HG03159 (cell line): Measurements from ENCODE around the gene CDH4.

Experiments
- ATAC-seq: cut with Tn5 transposase; IDR thresholded peaks from one replicate; pipeline ENCODE4 v1.9.1; 2021; ENCODE audit warnings: mild to moderate bottlenecking, moderate library complexity; ENCODE audit not compliant: unreplicated experiment

CDH4 gene

DNA sequence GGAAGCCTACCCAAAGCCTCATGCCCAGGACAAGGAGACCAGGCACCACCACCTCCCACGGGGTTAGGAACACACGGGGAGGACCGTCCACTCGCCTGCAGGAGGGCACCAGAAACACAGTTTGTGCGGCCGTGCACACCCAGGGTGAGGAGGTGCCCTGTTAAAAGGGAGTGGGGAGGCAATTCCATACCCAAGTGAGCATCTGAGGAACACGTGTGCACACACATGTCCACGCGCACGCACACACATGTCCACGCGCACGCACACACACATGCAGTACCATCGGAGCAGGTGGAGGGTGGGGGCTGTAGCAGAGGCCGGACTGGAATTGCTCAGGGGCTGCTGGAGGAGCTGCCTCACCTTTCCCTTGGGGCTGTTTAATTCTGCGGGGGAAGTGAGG, 554.3 kb downstream of the CDH4 start:
- ATAC-seq = no peak

DNA sequence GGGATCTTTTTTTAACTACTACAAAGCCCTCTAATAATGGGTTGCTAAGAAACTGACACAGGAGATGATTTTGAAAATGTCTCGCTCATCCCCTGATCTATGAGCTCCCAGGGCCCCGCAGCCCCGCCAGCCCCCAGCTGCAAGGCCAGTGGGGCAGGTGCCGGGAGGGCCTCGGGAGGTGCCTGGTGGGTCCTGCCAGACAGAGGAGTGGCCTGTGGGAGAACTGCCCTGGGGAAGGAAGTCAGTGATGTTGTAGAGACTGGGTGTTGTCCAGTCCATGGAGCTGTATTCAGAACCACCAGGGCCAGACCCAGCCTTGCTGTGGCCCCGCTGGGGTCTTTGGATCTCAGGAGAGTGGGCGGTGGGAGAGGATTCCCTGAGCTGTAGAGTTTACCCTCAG, 554.9 kb downstream of the CDH4 start:
- ATAC-seq = no peak

GRCh38 chr20:61807471-61808160, 555.6 kb downstream of the CDH4 start:
- ATAC-seq = no peak

DNA sequence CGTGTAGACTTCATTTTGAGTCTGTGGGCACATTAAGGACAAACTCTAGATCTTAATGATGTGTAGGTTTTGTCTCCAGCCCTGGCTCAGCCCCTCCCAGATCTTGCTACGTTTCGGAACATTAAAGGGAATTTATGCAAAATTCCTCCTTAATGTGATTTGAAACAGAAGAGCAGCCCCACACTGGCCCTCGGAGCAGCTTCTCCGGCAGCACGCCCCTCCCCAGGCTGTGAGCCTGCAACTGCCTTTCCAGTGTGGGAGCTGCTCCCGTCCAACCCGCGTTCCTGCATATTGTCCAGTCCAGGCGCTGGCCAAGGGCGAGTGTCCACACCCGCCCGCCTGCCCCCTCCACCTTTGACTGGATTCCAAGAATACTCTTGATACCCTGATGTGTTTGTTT, 556.4 kb downstream of the CDH4 start:
- ATAC-seq = no peak

GRCh38 chr20:61809006-61809770, 557.1 kb downstream of the CDH4 start:
- no peak for ATAC-seq

DNA sequence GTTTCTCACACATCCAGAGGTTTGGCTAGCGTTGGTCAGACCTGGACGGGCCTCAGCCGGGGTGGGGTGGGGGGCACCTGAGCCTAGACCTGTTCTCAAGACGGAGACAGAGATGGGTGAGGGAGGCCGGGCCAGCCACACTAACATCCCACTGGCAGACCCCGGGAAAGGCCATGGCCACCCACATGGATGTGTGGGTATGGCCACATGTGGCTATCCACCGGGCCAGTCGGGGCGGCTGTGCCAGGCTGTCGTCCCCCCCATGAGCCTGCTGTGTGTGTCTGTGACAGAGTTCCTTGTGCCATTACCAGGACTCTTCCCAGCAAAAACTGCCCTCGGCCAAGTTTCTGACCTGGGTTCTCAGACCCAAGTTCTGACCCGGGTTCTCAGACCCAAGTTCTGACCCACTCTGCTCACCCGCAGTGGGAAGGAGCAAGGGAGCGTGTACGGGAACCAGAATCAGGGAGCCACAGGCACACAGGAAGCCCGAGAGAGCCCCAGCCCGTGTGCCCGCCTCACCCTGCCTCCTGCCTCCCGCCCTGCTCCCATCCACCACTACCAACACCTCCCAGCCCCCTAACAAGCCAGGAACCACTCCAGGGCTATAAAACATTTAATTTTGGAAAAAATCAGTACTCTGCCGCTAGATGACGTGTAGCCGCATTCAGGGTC, 558.1 kb downstream of the CDH4 start:
- no peak for ATAC-seq

- ATAC-seq = no peak
Observed at GRCh38 chr20:61810738-61811135, 558.7 kb downstream of the CDH4 start.

DNA sequence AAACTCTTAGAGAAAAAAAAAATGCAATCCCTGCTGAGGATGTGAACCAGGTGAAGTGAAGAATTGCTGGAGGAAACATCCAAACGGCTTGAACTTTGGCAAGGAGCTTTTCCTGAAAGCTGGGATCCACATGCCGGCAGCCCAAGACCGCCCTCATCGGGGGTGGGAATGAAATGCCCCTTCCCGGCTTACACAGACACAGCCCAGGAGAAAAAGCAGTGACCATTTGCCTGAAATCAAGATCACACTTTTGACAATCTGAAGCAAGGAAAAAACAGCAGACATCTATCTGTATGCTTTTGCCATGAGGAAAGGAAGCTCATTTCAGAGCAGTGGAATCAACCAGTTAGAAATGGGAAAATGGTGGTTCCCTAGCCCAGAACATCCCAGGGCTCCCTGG, 559.1 kb downstream of the CDH4 start:
- ATAC-seq = no peak

- ATAC-seq = no peak
Observed at GRCh38 chr20:61812121-61812844, 560.2 kb downstream of the CDH4 start.

- no peak for ATAC-seq
Observed at GRCh38 chr20:61812845-61813485, 560.9 kb downstream of the CDH4 start.

- no peak for ATAC-seq
Observed at GRCh38 chr20:61813791-61814190, 561.7 kb downstream of the CDH4 start.

DNA sequence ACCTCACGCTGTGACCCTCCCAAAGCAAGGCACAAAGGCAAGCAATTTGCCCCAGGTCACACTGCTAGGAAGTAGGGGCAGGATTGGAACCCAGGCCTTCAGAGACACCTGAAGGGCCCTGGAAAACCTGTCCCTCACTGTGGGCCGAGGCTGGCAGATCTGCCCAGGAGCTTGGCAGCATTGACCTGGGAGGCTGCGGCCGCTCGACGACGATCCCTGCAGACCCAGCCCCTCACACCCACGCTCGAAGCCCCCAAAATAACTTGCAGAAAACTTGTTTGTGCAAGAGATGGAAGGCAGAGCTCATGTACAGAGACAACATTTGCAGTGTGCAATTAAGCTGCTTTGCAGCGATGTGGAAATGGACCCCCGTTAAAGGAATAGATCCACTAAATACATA, 562.2 kb downstream of the CDH4 start:
- no peak for ATAC-seq

DNA sequence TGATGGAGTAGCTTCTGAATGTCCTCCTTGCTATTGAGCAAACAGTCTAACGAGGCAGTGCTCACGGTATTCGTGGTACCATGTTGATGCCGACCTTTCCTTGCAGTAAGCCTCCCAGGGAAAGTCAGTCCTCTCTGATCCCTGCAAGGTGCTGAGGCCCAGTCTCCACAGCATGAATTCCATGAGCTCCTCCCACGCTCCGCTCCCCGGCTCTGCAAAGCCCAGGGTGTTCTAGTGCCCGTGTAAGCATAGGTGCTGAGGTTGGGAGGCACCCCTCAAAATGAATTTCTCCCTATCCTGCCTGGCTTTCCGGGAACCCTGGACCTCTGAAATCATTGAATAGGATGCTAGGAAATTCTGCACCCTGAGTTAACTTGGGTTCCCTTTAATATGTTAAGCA, 562.7 kb downstream of the CDH4 start:
- ATAC-seq = no peak

- ATAC-seq = no peak
Observed at GRCh38 chr20:61815176-61815575, 563.1 kb downstream of the CDH4 start.

DNA sequence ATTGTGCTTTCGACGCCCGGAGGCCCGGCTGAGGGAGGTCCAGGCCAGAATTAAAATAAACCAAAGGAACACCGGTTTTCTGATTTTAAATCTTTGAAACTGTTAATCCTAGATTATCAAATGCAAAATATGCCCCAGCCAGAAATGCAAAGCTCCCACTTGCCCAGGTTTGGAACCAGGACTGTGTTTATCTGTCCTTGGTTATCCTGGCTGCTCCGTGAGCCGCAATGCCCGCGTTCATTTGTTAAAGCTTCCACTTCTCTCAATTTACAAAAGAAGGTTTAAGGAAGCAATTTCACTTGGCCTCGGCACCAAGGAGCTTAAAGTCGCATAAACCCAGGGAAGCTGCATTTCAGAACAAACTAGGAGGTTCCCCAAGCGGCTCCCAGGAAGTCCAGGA, 563.6 kb downstream of the CDH4 start:
- no peak for ATAC-seq

DNA sequence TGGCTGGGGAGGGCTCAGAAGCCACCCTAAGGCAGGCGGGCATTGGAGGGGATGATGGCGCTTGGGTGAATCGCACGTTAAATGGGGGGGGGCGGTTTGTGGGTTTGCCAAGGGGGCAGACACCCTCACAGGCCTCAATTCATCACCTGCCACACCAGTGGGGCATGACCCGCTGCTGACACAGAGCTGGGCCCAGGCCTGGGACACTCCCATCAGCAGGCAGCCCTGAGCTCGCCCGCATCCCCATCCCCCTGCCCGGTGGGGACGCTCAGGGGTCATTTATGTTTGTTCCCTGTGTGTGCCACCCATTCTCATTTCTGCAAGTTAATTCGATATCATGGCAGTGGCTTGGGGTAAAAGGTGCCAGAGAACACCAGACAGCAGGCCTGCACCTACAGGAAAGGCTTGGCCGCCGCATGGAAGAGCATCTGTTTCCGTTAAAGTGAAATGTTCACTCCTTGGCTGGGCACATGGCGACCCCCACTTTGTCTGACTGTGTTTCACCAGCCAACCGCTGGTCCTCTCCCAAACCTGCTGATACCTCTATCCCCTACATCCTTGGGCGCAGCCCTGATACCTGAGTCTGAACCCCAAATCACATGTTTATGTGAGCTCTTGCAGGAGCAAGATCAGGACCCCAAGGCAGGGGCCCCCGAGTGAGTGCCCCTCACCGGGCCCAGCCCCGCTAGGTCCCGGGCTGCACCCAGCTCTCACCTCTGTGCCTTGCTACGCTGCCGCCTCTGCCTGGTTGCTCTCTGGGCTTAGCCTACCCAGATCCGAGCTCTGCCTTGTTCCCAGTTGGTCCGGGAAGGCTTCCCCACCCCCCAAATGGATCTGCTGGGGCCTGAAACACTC, 564.8 kb downstream of the CDH4 start:
- no peak for ATAC-seq

DNA sequence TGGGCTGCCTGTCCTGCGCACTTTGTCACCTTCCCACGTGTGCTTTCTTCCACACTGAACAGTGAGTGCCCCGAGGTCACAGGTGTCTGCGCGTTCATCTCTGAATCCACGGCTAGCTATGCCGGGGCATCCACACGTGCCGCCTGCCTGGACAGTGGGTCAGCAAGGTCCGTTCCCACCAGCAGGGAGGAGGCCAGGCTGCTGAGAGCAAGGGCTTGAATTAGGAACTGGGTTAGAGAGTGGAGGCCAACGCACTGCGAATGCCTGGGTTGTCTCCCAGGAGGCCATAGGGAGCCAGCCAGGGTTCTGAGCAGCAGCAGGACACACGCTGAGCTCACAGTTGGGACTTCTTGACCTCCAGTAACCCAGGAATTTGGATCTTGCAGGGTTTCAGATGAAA, 565.5 kb downstream of the CDH4 start:
- ATAC-seq = no peak

GRCh38 chr20:61818746-61819573, 566.9 kb downstream of the CDH4 start:
- no peak for ATAC-seq

GRCh38 chr20:61819574-61819846, 567.4 kb downstream of the CDH4 start:
- ATAC-seq = no peak
